NCI-H446 (cell line): ENCODE measurements around the gene EXOC4.

Source experiments
- DNase-seq, 2 experiments: peaks; one replicate each; lab custom pipeline; 2025; lab: John Stamatoyannopoulos, UW

Gene EXOC4

GRCh38 chr7:133934977-133935330 is 682.1 kb downstream of the EXOC4 start:
- DNase-seq: no peak

DNA sequence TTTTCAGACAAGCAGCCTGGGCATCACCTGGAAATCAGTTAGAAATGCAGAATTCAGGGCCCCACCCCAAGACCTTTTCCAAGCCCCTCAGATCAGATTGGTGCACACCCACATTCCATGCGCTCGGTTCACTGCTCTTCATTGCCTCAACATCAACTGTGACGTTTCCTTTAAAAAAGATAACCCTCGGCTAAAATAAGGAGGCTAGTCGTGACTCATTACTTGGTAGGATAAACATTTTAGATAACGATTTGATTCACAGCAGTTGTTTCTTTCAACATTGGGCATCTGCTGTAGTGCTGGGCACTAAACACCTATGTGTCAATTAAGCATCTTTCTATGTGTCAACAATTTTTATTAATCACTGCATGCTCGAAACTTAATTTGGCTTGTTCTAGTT is 683.2 kb downstream of the EXOC4 start:
- no peak for DNase-seq

DNA sequence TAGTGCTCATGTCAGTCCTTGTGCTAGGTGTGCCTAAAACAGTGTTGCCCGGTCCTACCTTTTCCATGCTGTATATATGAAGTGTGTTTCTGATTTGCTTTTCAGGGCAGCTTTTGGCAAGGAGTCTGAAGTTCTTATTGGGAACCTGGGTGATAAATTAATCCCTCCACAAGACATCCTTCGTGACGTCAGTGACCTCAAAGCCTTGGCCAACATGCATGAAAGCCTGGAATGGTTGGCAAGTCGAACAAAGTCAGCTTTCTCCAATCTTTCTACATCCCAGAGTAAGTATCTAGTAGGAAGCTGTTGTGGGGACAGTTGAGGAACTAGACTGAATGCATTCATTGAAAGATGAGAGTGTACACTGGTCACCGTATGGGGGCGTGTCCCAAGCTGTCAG is 684.9 kb downstream of the EXOC4 start:
- no peak for DNase-seq

DNA sequence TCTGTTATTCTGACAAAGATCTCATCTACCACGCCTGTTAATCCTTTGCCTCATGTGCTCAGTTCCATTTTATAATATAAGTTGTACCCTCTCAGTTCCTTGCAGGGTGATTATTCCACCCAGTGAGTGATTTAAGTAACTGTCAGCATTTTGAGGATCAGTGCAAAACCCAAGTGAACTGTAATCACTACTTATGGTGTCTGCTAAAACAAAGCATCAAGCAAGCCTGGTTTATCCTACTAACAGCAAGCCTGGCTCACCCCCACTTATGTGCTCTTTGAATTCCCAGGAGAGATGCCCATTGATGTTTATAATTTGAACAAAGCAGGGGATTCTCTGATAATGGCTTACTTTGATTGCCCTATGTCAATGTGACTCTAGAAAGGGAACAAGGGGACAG is 687.5 kb downstream of the EXOC4 start:
- DNase-seq: no peak

GRCh38 chr7:133941496-133941895 is 688.6 kb downstream of the EXOC4 start:
- no peak for DNase-seq

DNA sequence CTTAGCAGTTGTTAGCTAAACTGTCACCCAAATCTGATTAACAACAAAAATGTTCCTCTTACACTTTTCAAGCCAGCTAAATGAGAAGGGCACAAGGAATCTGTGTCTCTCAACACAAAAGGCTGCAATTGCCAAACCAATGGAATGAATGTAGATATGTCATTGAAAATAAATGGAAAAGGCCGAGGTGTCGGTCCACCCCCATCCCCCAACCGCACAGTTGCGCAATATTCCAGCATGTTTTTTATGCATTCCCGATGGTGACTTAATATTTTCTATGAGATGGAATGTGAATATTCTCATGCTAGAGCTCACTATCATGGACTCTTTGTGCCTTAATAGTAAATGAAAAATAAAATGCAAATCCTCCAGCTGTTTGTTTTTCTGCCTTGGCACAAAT is 692.6 kb downstream of the EXOC4 start:
- DNase-seq: no peak

- DNase-seq: no peak
These were observed 694.8 kb downstream of the EXOC4 start for GRCh38 chr7:133947458-133948254.

DNA sequence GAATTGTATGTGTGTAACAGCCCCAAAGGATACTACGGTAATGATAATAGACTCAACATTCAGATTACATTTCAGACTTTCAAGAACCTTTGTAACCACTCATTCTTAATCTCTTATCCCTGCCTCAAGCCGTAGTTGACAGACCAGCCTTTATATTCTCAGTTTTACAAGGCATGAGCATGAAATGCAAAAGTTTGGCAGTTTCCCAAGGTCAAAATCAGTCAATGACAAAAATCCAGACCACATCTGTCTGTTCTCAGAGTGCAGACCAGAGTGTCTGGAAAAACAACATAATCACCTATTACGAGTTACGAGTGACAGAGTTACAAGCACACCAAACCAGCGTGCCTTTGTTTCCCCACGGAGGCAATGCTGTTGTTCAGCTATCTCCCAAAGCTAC is 695.7 kb downstream of the EXOC4 start:
- DNase-seq: no peak

DNA sequence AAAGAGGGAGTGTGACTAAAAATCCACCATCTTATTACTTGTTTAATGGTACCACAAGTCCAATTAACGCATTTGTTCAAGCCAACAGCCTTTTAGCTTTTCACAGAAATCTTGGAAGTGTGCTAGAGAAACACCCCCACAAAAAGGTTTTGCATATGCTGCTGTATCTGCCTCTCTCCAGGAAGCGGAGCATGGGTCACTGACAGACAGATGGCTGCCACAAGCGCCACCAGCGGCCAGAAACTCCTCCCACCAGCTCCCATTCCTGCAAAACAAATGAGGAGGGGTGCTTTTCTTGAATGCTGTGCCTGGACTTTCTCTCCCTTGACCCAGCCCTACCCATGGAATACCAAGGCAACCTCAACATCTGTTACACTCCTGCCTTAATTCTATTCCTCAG is 698.0 kb downstream of the EXOC4 start:
- DNase-seq: no peak

- no peak for DNase-seq
These were observed 702.3 kb downstream of the EXOC4 start for GRCh38 chr7:133955208-133955607.

DNA sequence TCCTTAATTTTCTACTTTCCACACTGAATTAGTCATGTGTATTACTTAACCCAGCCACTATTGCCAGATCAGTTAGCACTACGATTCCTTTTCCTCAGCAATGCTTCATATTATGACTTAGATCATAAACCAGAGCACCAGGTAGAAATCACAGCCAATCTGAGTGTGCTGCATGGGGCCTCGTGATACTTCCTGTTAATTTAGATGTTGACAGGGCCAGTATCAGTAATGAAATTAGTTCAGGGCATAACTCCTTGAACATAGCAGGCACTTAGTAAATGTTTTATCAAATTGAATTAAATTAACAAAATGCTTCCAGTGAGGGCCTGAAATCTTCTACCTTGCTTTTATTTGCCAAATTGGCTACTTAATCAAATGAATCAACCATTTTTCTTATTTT is 705.0 kb downstream of the EXOC4 start:
- no peak for DNase-seq

DNA sequence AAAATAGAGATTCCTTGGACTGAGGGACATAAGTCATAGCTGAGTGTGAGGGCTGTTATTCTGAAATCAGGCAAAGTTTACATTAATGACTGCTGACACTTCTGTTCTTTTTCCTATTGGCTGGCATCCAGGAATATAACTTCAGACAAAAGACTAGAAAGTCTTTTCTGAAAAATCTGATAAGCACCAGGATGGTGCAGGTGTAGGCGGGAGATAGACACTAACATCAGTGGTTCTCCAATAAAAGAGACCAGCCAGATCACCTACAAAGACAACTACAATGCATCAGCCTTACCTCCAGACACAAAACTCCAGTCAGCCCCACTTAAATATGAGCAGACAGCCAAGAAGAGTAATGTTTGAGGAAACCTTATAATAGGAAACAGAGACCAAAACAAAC is 705.9 kb downstream of the EXOC4 start:
- no peak for DNase-seq

GRCh38 chr7:133959505-133959904 is 706.6 kb downstream of the EXOC4 start:
- no peak for DNase-seq

- no peak for DNase-seq
These were observed 708.8 kb downstream of the EXOC4 start for GRCh38 chr7:133961724-133962123.

DNA sequence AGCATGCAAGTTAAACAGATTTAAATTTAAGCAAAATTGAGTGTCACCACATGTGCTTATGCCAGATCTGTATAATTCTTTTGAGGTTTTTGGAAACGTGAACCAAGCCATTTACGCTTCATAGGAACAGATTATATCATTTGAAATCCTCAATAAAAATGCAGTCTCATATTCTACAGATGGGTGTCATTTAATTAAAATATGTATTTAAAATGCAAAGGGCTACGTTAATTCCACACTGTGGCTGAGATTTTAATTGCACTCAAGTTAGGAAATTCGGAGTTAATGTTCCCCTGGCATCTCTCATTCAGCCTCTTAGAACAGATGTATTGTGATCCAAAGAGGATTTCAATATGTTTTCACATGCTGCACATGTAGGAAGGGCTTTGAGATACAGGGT is 709.8 kb downstream of the EXOC4 start:
- no peak for DNase-seq

- no peak for DNase-seq
These were observed 710.8 kb downstream of the EXOC4 start for GRCh38 chr7:133963629-133964028.

GRCh38 chr7:133971625-133972024 is 718.7 kb downstream of the EXOC4 start:
- DNase-seq: no peak

- no peak for DNase-seq
These were observed 720.8 kb downstream of the EXOC4 start for GRCh38 chr7:133973710-133974109.

GRCh38 chr7:133975130-133975529 is 722.3 kb downstream of the EXOC4 start:
- no peak for DNase-seq

- DNase-seq: no peak
These were observed 723.3 kb downstream of the EXOC4 start for GRCh38 chr7:133976140-133976539.

DNA sequence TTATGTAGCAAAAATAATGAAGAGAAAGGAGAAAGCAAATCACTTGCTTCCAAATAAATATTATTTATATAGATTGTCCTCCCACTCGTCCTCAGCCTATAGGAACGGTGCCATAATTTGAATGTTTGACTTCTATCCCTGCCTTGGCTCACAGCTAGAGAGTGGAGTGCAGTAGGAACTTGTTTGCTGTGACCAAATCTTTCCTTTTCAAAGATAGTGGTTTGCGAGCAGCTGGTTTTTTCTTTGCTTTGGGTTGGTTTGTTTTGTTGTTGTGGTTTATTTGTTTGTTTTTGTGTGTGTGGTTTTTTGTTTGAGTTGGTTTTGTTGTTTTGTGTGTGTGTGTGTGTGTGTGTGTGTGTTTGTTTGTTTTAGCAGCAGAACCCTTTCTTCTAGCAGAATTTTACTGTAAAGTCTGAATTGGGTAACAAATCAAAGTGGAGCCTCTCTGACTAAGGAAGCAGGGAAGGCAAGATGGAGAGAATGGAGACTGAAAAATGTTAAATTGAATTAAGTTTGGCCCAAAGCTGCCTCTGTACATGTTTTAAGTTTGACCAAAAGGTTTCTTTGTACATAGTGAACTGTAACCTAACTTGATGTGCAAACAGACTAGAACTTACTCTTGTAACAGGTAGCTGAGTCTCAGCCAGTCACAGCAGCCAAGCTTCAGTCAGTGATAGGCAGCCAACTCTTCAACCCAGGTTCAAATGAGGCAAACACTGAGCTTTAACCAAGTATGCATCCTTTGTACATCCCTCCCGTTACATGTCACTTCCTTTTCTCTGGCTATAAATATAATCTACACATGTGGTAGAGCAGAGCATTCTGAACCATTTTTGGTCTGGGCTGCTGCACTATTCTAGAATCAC is 724.8 kb downstream of the EXOC4 start:
- no peak for DNase-seq

DNA sequence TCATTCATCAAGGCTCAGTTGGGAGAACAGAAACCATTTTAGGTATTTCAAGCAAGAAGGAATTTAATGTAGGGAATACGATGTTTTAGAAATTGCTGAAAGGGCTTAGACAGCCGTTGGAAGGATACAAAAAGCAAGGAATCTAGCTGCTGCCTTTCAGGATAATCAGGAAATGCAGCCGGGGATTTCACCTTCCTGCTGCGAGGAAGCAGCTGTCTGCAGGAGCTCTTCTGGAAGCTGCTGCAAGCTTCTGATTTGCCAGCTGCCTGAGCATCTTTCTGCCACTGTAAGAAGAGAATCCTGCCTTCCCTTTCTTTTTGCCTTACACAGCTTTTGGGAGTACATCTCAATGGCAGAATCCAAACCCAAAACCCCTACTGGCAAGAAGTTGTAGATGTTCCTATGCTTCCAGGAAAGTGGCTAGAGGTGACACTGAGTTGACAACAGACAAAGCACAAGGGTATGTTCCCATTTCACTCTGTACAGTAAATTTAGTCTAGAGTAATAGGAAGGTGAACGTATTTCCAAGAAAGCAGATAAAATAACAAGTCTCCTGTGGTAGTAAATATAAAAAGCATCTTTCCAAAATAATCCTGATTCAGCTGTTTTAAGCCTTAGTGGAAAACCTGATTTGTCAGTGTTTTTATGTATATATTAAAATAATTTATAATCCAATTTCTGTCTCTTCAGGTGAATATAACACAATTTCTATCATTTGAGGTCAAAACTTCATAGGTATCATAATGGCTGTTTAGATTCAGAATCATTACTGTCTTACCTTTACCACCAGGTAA is 725.8 kb downstream of the EXOC4 start:
- DNase-seq: no peak

DNA sequence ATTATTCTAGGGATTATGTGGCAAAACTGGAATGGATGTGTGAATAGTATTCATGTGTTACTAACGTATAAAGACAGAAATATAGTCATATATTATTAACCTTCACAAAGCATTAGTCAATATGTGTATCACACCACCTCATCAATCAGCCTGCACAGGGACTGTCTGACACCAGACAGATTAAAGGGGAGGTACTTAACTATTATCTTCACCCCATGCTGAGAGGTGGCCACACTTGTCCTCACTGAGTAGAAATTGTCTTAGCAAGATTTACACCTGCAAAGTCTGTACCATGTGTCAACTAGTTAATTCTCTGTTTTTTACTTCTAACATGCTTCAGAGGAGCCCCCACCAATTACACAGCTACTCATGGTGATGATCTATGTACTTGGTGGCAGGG is 727.9 kb downstream of the EXOC4 start:
- no peak for DNase-seq
